GM12872 (cell line): ENCODE measurements around the gene APOA1.

Source experiments
- CTCF ChIP-seq: IDR thresholded peaks from 3 replicates; pipeline ENCODE4 v1.5.1; 2011; ENCODE audit warnings: low read depth, mild to moderate bottlenecking, low read length, moderate library complexity; ENCODE audit not compliant: insufficient read depth

The APOA1 gene

GRCh38 chr11:116821050-116821918 is 16.1 kb downstream of the APOA1 start:
- TF ChIP-seq CTCF = no peak

GRCh38 chr11:116819049-116819448 is 18.4 kb downstream of the APOA1 start:
- no peak for TF ChIP-seq CTCF

- no peak for TF ChIP-seq CTCF
Observed at GRCh38 chr11:116814502-116814901, 22.9 kb downstream of the APOA1 start.

GRCh38 chr11:116813781-116814471 is 23.5 kb downstream of the APOA1 start:
- no peak for TF ChIP-seq CTCF

GRCh38 chr11:116813170-116813569 is 24.3 kb downstream of the APOA1 start:
- TF ChIP-seq CTCF = no peak

GRCh38 chr11:116812109-116812508 is 25.3 kb downstream of the APOA1 start:
- no peak for TF ChIP-seq CTCF

- TF ChIP-seq CTCF = no peak
Observed at GRCh38 chr11:116811194-116811593, 26.2 kb downstream of the APOA1 start.
